Measurements from ENCODE around the gene NQO2. TPM values are rescaled to one million over a fixed set of nuclear protein-coding genes. Genes with fewer than 3 reads are reported as not detected.
"Not testable (repeated sequence)": the region's sequence is repeated elsewhere in the genome, so short reads cannot be mapped to it uniquely, and the experiment has no call there.

NQO2 gene
- total RNA-seq, 1 donor from 2014 or later: 45.6 TPM

- Mint-ChIP-seq H3K27me3 (ENCODE audit: low read depth) (no peaks in the 10 kb centered on the region), H3K4me3 (ENCODE audit: low read depth) (no peak overlapping the region), H3K27ac (no peak overlapping the region), H3K36me3 (ENCODE audit: low read depth) (peaks cover 3% of the 10 kb centered on the region), H3K4me1 (ENCODE audit: low read depth) (peaks cover 4% of the 10 kb centered on the region), H3K9me3 (no peaks in the 10 kb centered on the region)
- no peak for DNase-seq (ENCODE audit: low spot score)
- intact Hi-C loops (cut with micrococcal nuclease): no loop called here
Measured at GRCh38 chr6:2962004-2962403, 37.7 kb upstream of the NQO2 start.

GRCh38 chr6:2962636-2963035 lies 37.1 kb upstream of the NQO2 start:
- Mint-ChIP-seq H3K27me3 (ENCODE audit: low read depth) (no peaks in the 10 kb centered on the region), H3K9me3 (no peaks in the 10 kb centered on the region), H3K4me1 (ENCODE audit: low read depth) (peaks cover 9% of the 10 kb centered on the region), H3K36me3 (ENCODE audit: low read depth) (peaks cover under 1% of the 10 kb centered on the region), H3K4me3 (ENCODE audit: low read depth) (no peak overlapping the region), H3K27ac (no peak overlapping the region)
- no peak for DNase-seq (ENCODE audit: low spot score)
- intact Hi-C loops (cut with micrococcal nuclease): no loop called here

GRCh38 chr6:2963756-2964155 lies 35.9 kb upstream of the NQO2 start:
- Mint-ChIP-seq H3K27ac (no peak overlapping the region), H3K4me3 (ENCODE audit: low read depth) (no peak overlapping the region), H3K9me3 (no peaks in the 10 kb centered on the region), H3K4me1 (ENCODE audit: low read depth) (peaks cover 11% of the 10 kb centered on the region), H3K36me3 (ENCODE audit: low read depth) (peaks cover 9% of the 10 kb centered on the region), H3K27me3 (ENCODE audit: low read depth) (peaks cover 2% of the 10 kb centered on the region)
- DNase-seq (ENCODE audit: low spot score): no peak
- intact Hi-C loops (cut with micrococcal nuclease): no loop called here

- Mint-ChIP-seq H3K4me1 (ENCODE audit: low read depth) (peaks cover 14% of the 10 kb centered on the region), H3K36me3 (ENCODE audit: low read depth) (peaks cover 11% of the 10 kb centered on the region)
- intact Hi-C loops (cut with micrococcal nuclease): no loop called here
Measured at GRCh38 chr6:2964793-2965505, 34.7 kb upstream of the NQO2 start.

GRCh38 chr6:2966347-2966746 lies 33.3 kb upstream of the NQO2 start:
- H3K4me1 Mint-ChIP-seq (ENCODE audit: low read depth): peaks cover 20% of the 10 kb centered on the region
- H3K4me3 Mint-ChIP-seq (ENCODE audit: low read depth): no peak overlapping the region
- intact Hi-C loops (cut with micrococcal nuclease): no loop called here
- H3K27ac Mint-ChIP-seq: no peak overlapping the region
- H3K9me3 Mint-ChIP-seq: no peaks in the 10 kb centered on the region
- H3K27me3 Mint-ChIP-seq (ENCODE audit: low read depth): peaks cover 3% of the 10 kb centered on the region
- peaks cover 14% of the 10 kb centered on the region for H3K36me3 Mint-ChIP-seq (ENCODE audit: low read depth)
- DNase-seq (ENCODE audit: low spot score): no peak

More at GRCh38 chr6:2964793-2965505, 34.7 kb upstream of the NQO2 start:
- Mint-ChIP-seq H3K4me3 (ENCODE audit: low read depth) (no peak overlapping the region), H3K9me3 (no peaks in the 10 kb centered on the region), H3K27me3 (ENCODE audit: low read depth) (peaks cover 3% of the 10 kb centered on the region), H3K27ac (no peak overlapping the region)
- no peak for DNase-seq (ENCODE audit: low spot score)

- intact Hi-C loops (cut with micrococcal nuclease): no loop called here
- DNase-seq (ENCODE audit: low spot score): no peak
- peaks cover 3% of the 10 kb centered on the region for H3K27me3 Mint-ChIP-seq (ENCODE audit: low read depth)
- H3K9me3 Mint-ChIP-seq: no peaks in the 10 kb centered on the region
- no peak overlapping the region for H3K4me3 Mint-ChIP-seq (ENCODE audit: low read depth)
- H3K4me1 Mint-ChIP-seq (ENCODE audit: low read depth): peaks cover 30% of the 10 kb centered on the region
- H3K36me3 Mint-ChIP-seq (ENCODE audit: low read depth): peaks cover 19% of the 10 kb centered on the region
- H3K27ac Mint-ChIP-seq: no peak overlapping the region
Measured at GRCh38 chr6:2967936-2968335, 31.8 kb upstream of the NQO2 start.

GRCh38 chr6:2968600-2969135 lies 31.0 kb upstream of the NQO2 start:
- Mint-ChIP-seq H3K27ac (no peak overlapping the region), H3K36me3 (ENCODE audit: low read depth) (peaks cover 22% of the 10 kb centered on the region), H3K4me1 (ENCODE audit: low read depth) (peaks cover 32% of the 10 kb centered on the region), H3K27me3 (ENCODE audit: low read depth) (peaks cover 6% of the 10 kb centered on the region), H3K9me3 (no peaks in the 10 kb centered on the region), H3K4me3 (ENCODE audit: low read depth) (no peak overlapping the region)
- DNase-seq (ENCODE audit: low spot score): no peak
- intact Hi-C loops (cut with micrococcal nuclease): no loop called here

GRCh38 chr6:2969549-2969948 lies 30.1 kb upstream of the NQO2 start:
- peak overlapping the region; percentile 26 for H3K4me3 Mint-ChIP-seq (ENCODE audit: low read depth)
- no peak for DNase-seq (ENCODE audit: low spot score)
- intact Hi-C loops (cut with micrococcal nuclease): no loop called here
- peaks cover 11% of the 10 kb centered on the region for H3K27me3 Mint-ChIP-seq (ENCODE audit: low read depth)
- H3K9me3 Mint-ChIP-seq: no peaks in the 10 kb centered on the region
- H3K27ac Mint-ChIP-seq: no peak overlapping the region
- H3K4me1 Mint-ChIP-seq (ENCODE audit: low read depth): peaks cover 35% of the 10 kb centered on the region
- peaks cover 23% of the 10 kb centered on the region for H3K36me3 Mint-ChIP-seq (ENCODE audit: low read depth)

GRCh38 chr6:2970034-2970685 lies 29.5 kb upstream of the NQO2 start:
- intact Hi-C loops (cut with micrococcal nuclease): loop anchor here (1.0 to 2.0 kb wide), 2 partner anchors 18 to 19 kb away; no protein-coding TSS in a partner anchor
- no peak for DNase-seq (ENCODE audit: low spot score)
- peaks cover 35% of the 10 kb centered on the region for H3K4me1 Mint-ChIP-seq (ENCODE audit: low read depth)
- H3K27ac Mint-ChIP-seq: peak overlapping the region; percentile 65
- no peaks in the 10 kb centered on the region for H3K9me3 Mint-ChIP-seq
- H3K27me3 Mint-ChIP-seq (ENCODE audit: low read depth): peaks cover 11% of the 10 kb centered on the region
- peaks cover 23% of the 10 kb centered on the region for H3K36me3 Mint-ChIP-seq (ENCODE audit: low read depth)
- H3K4me3 Mint-ChIP-seq (ENCODE audit: low read depth): peak overlapping the region; percentile 83

- DNase-seq (ENCODE audit: low spot score): peak; percentile 32
- Mint-ChIP-seq H3K36me3 (ENCODE audit: low read depth) (peaks cover 23% of the 10 kb centered on the region), H3K4me3 (ENCODE audit: low read depth) (peak overlapping the region; percentile 83), H3K27ac (peak overlapping the region; percentile 81), H3K27me3 (ENCODE audit: low read depth) (peaks cover 11% of the 10 kb centered on the region), H3K9me3 (no peaks in the 10 kb centered on the region), H3K4me1 (ENCODE audit: low read depth) (peaks cover 38% of the 10 kb centered on the region)
- intact Hi-C loops (cut with micrococcal nuclease): loop anchor here (1.0 to 2.0 kb wide), 3 partner anchors 18 to 31 kb away; no protein-coding TSS in a partner anchor
Measured at GRCh38 chr6:2970753-2971419, 28.8 kb upstream of the NQO2 start.

- DNase-seq (ENCODE audit: low spot score): peak; percentile 22
- peaks cover 42% of the 10 kb centered on the region for H3K4me1 Mint-ChIP-seq (ENCODE audit: low read depth)
- no peaks in the 10 kb centered on the region for H3K9me3 Mint-ChIP-seq
- H3K4me3 Mint-ChIP-seq (ENCODE audit: low read depth): peak within 1 kb of the TSS; percentile 83
- peaks cover 23% of the 10 kb centered on the region for H3K36me3 Mint-ChIP-seq (ENCODE audit: low read depth)
- peaks cover 11% of the 10 kb centered on the region for H3K27me3 Mint-ChIP-seq (ENCODE audit: low read depth)
- intact Hi-C loops (cut with micrococcal nuclease): loop anchor here (1.0 to 2.0 kb wide), 2 partner anchors 17 to 31 kb away; no protein-coding TSS in a partner anchor
- H3K27ac Mint-ChIP-seq: peak within 1 kb of the TSS; percentile 81
Measured at GRCh38 chr6:2971420-2972218, 28.1 kb upstream of the NQO2 start, which contains the start of gene SERPINB6. SERPINB6 (minus strand) TSS chr6:2971567; CDS start chr6:2959332, 12,235 bp downstream.

GRCh38 chr6:2972219-2972487 lies 27.5 kb upstream of the NQO2 start:
- H3K4me3 Mint-ChIP-seq (ENCODE audit: low read depth): peak overlapping the region; percentile 82
- H3K27me3 Mint-ChIP-seq (ENCODE audit: low read depth): peaks cover 11% of the 10 kb centered on the region
- H3K27ac Mint-ChIP-seq: peak overlapping the region; percentile 75
- peaks cover 23% of the 10 kb centered on the region for H3K36me3 Mint-ChIP-seq (ENCODE audit: low read depth)
- intact Hi-C loops (cut with micrococcal nuclease); DNase-seq (ENCODE audit: low spot score); H3K9me3 Mint-ChIP-seq: not testable (repeated sequence)
- peaks cover 44% of the 10 kb centered on the region for H3K4me1 Mint-ChIP-seq (ENCODE audit: low read depth)
